Measurements from ENCODE around the gene TIMP1. TPM values are rescaled to one million over a fixed set of nuclear protein-coding genes. Genes with fewer than 3 reads are reported as not detected.

TIMP1 gene
- 661 and 1,701 TPM in 2 replicates for total RNA-seq

GRCh38 chrX:47581731-47582647 is at the start of gene TIMP1:
Gene TIMP1 (plus strand): TSS chrX:47582436. CDS start chrX:47583416, 980 bp downstream.

GRCh38 chrX:47560934-47561658 is 21.1 kb upstream of the TIMP1 start, which contains the start of gene ARAF:
Gene ARAF (plus strand): TSS chrX:47561205. CDS start chrX:47562968, 1,763 bp downstream.

GRCh38 chrX:47619486-47620302 is 37.5 kb downstream of the TIMP1 start, which contains the start of gene SYN1:
Gene SYN1 (minus strand): TSS chrX:47619857. CDS start chrX:47619728, 129 bp downstream.

GRCh38 chrX:47629419-47630200 is 47.4 kb downstream of the TIMP1 start, which contains the start of gene CFP:
Gene CFP (minus strand): TSS chrX:47629930. CDS start chrX:47629844, 86 bp downstream.

Other genes with a start within 250 kb of the TIMP1 start
- gene ZNF157, start 211.9 kb upstream of the TIMP1 start, total RNA-seq, result under 0.01 and 0.17 TPM in 2 replicates
- 6.0 and 7.4 TPM in 2 replicates for gene ZNF41, start 99.2 kb upstream of the TIMP1 start, total RNA-seq
- 14.4 and 20.0 TPM in 2 replicates for gene ARAF, start 21.2 kb upstream of the TIMP1 start, total RNA-seq
- gene SYN1, start 37.4 kb downstream of the TIMP1 start, total RNA-seq, result 0.29 and 0.33 TPM in 2 replicates
- 0.15 and 0.33 TPM in 2 replicates for gene CFP, start 47.5 kb downstream of the TIMP1 start, total RNA-seq
- 17.5 and 26.5 TPM in 2 replicates for gene ELK1, start 68.1 kb downstream of the TIMP1 start, total RNA-seq
- gene UXT, start 76.7 kb downstream of the TIMP1 start, total RNA-seq, result 69.3 and 105 TPM in 2 replicates

All from smooth muscle cell of trachea (primary cell).